GM12878 (cell line): Measurements from ENCODE around the gene TOX4. TPM values are rescaled to one million over a fixed set of nuclear protein-coding genes. Genes with fewer than 3 reads are reported as not detected.

ENCODE experiments used
- CEBPB ChIP-seq, 2 experiments: fragments of 150-350 bp in 1 of 2; IDR thresholded peaks; 2 replicates each; pipeline ENCODE4 v1.6.1; 2012 to 2014; ENCODE audit warnings: low read depth in 2 of 2, low read length in 2 of 2, borderline replicate concordance in 1 of 2, inconsistent platforms in 1 of 2
- CHD1 ChIP-seq: IDR thresholded peaks from 2 replicates; pipeline ENCODE4 v1.6.1; 2012; ENCODE audit warnings: low read depth, low read length, improper control_type of control experiment
- CHD2 ChIP-seq: IDR thresholded peaks from 2 replicates; pipeline ENCODE4 v1.6.1; 2011; ENCODE audit warnings: low read depth, low read length, improper control_type of control experiment, borderline replicate concordance
- CREM ChIP-seq: IDR thresholded peaks from 2 replicates; pipeline ENCODE4 v1.6.1; 2014; ENCODE audit warnings: antibody characterized with exemption, low read depth
- EZH2 ChIP-seq: IDR thresholded peaks from 2 replicates; pipeline ENCODE4 v1.6.1; 2012; ENCODE audit warnings: low read depth, mild to moderate bottlenecking, control low read depth, inconsistent platforms, low read length, borderline replicate concordance; ENCODE audit not compliant: control insufficient read depth
- FOXK2 ChIP-seq: fragments of 450-650 bp; IDR thresholded peaks from 2 replicates; pipeline ENCODE4 v1.6.1; 2017; ENCODE audit warnings: mild to moderate bottlenecking, moderate library complexity
- HSF1 ChIP-seq: fragments of 150-350 bp; IDR thresholded peaks from 2 replicates; pipeline ENCODE4 v1.6.1; 2014; ENCODE audit warnings: mild to moderate bottlenecking, low read depth, low read length
- IKZF2 ChIP-seq, 2 experiments: fragments of 450-650 bp; IDR thresholded peaks; 2 replicates each; pipeline ENCODE4 v1.6.1; 2017; ENCODE audit warnings: mild to moderate bottlenecking in 2 of 2, moderate library complexity in 2 of 2
- KDM1A ChIP-seq: fragments of 200-600 bp; sonication (generic); IDR thresholded peaks from 2 replicates; pipeline ENCODE4 v1.6.1; 2016; ENCODE audit warnings: borderline replicate concordance
- PML ChIP-seq: IDR thresholded peaks from 2 replicates; pipeline ENCODE4 v1.6.1; 2012; ENCODE audit warnings: low read length, inconsistent platforms
- POLR2A ChIP-seq: IDR thresholded peaks from 2 replicates; pipeline ENCODE4 v1.6.1; 2011; ENCODE audit warnings: low read depth, mild to moderate bottlenecking, low read length
- POLR2AphosphoS2 ChIP-seq: IDR thresholded peaks from 2 replicates; pipeline ENCODE4 v1.6.1; 2011; ENCODE audit warnings: low read depth, mild to moderate bottlenecking, low read length, improper control_type of control experiment, moderate library complexity
- POU2F2 ChIP-seq: IDR thresholded peaks from 3 replicates; pipeline ENCODE4 v1.6.1; 2011; ENCODE audit warnings: low read depth, mild to moderate bottlenecking, low read length, borderline replicate concordance
- RAD51 ChIP-seq: fragments of 450-650 bp; IDR thresholded peaks from 2 replicates; pipeline ENCODE4 v1.6.1; 2016; ENCODE audit warnings: moderate library complexity, mild to moderate bottlenecking, inconsistent platforms
- RB1 ChIP-seq: fragments of 450-650 bp; formaldehyde crosslinking; IDR thresholded peaks from 2 replicates; pipeline ENCODE4 v1.6.1; 2017; ENCODE audit warnings: mild to moderate bottlenecking, borderline replicate concordance
- RELB ChIP-seq: fragments of 450-650 bp; IDR thresholded peaks from 2 replicates; pipeline ENCODE4 v1.6.1; 2017; ENCODE audit warnings: low read depth, mild to moderate bottlenecking, moderate library complexity
- SIN3A ChIP-seq: IDR thresholded peaks from 2 replicates; pipeline ENCODE4 v1.6.1; 2012; ENCODE audit warnings: low read depth, low read length, improper control_type of control experiment
- SMAD5 ChIP-seq: IDR thresholded peaks from 2 replicates; pipeline ENCODE4 v1.6.1; 2016; ENCODE audit warnings: antibody characterized with exemption, low read depth
- SP1 ChIP-seq: IDR thresholded peaks from one replicate; pipeline ENCODE4 v1.6.1; 2011; ENCODE audit warnings: low read depth, low read length
- TCF3 ChIP-seq: IDR thresholded peaks from 2 replicates; pipeline ENCODE4 v1.6.1; 2012; ENCODE audit warnings: low read depth, mild to moderate bottlenecking, low read length, borderline replicate concordance; ENCODE audit not compliant: insufficient read depth
- USF1 ChIP-seq: IDR thresholded peaks from 2 replicates; pipeline ENCODE4 v1.6.1; 2011; ENCODE audit warnings: borderline replicate concordance, low read depth, mild to moderate bottlenecking, moderate library complexity, mixed read lengths, low read length; ENCODE audit not compliant: insufficient read depth; ENCODE audit errors: extremely low read length
- YBX1 ChIP-seq: fragments of 450-650 bp; IDR thresholded peaks from 2 replicates; pipeline ENCODE4 v1.6.1; 2016; ENCODE audit warnings: antibody characterized with exemption
- ZNF217 ChIP-seq: fragments of 450-650 bp; IDR thresholded peaks from 2 replicates; pipeline ENCODE4 v1.6.1; 2017; ENCODE audit warnings: antibody characterized with exemption, mild to moderate bottlenecking
- ZZZ3 ChIP-seq: IDR thresholded peaks from 2 replicates; pipeline ENCODE4 v1.6.1; 2011; ENCODE audit warnings: low read depth; ENCODE audit not compliant: control insufficient read depth, insufficient read length
- polyA plus RNA-seq, 11 experiments: library from polyadenylated mRNA; depleted of rRNA in 4 of 11; unstranded in 6 of 11; stranded (reverse) in 5 of 11; fragments of >200 nt; fragmentation: Nextera tagmentation in 4 of 11; fragmentation: Illumina TruSeq in 1 of 11; extraction: Ambion mirVana in 4 of 11; extraction: Trizol in 1 of 11; gene quantifications; 1 replicate in 1 of 11; 2 replicates in 10 of 11; pipeline versions ENCODE4 v1.2.1 to v1.2.3, GENCODE V29; 2011 to 2016; ENCODE audit warnings: inconsistent platforms in 2 of 11, missing spikeins in 2 of 11, low read depth in 1 of 11
- total RNA-seq, 4 experiments: library from RNA; depleted of rRNA in 3 of 4; stranded (reverse); fragments of >200 nt in 3 of 4; fragmentation: Illumina TruSeq in 1 of 4; extraction: Trizol in 1 of 4; gene quantifications; 2 replicates each; pipeline versions ENCODE4 v1.2.1 to v1.2.3, GENCODE V29; 2013 to 2021
- TF ChIP-seq, protein P1 (sequence below): fragments of 450-650 bp; IDR thresholded peaks from 2 replicates; pipeline ENCODE4 v1.6.1; 2018; ENCODE audit warnings: borderline replicate concordance, mild to moderate bottlenecking; ENCODE audit not compliant: partially characterized antibody
- TF ChIP-seq, protein P2 (sequence below): IDR thresholded peaks from 2 replicates; pipeline ENCODE4 v1.6.1; 2011; ENCODE audit warnings: low read depth, low read length, improper control_type of control experiment, borderline replicate concordance

Gene TOX4
- total and polyA plus RNA-seq, 10 of the 15 experiments (the other 5 are each of a cell fraction or from before 2014, with no cell fraction given), result 18.4 to 113 (median 55.2) TPM

GRCh38 chr14:21505012-21505553 is 28.1 kb downstream of the TOX4 start (continued):
- TF ChIP-seq, protein P1, sequence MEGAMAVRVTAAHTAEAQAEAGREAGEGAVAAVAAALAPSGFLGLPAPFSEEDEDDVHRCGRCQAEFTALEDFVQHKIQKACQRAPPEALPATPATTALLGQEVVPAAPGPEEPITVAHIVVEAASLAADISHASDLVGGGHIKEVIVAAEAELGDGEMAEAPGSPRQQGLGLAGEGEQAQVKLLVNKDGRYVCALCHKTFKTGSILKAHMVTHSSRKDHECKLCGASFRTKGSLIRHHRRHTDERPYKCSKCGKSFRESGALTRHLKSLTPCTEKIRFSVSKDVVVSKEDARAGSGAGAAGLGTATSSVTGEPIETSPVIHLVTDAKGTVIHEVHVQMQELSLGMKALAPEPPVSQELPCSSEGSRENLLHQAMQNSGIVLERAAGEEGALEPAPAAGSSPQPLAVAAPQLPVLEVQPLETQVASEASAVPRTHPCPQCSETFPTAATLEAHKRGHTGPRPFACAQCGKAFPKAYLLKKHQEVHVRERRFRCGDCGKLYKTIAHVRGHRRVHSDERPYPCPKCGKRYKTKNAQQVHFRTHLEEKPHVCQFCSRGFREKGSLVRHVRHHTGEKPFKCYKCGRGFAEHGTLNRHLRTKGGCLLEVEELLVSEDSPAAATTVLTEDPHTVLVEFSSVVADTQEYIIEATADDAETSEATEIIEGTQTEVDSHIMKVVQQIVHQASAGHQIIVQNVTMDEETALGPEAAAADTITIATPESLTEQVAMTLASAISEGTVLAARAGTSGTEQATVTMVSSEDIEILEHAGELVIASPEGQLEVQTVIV, result no peak
- TF ChIP-seq TCF3 (no peak), POLR2A (no peak), CHD1 (no peak), YBX1 (no peak), RB1 (no peak), IKZF2 (IDR thresholded peaks at IDR 0.05) (0 out of 4 replicates have a peak, but pooled peaks of 1 of the 2 experiments have one; percentile 19), CREM (no peak), RAD51 (no peak; the same call in 1 of the 2 replicates), EZH2 (no peak), ZZZ3 (no peak), POLR2AphosphoS2 (no peak), HSF1 (no peak), KDM1A (no peak), SIN3A (no peak), POU2F2 (no peak), FOXK2 (no peak), RELB (peak; percentile 56; the same call in 1 of the 2 replicates), PML (no peak), SMAD5 (no peak), ZNF217 (no peak), USF1 (no peak), CEBPB (IDR thresholded peaks at IDR 0.05; ENCODE audit: borderline replicate concordance in 1 of 2, low read depth in 2 of 2, low read length in 2 of 2) (no peak), SP1 (no peak), CHD2 (no peak)
- TF ChIP-seq, protein P2, sequence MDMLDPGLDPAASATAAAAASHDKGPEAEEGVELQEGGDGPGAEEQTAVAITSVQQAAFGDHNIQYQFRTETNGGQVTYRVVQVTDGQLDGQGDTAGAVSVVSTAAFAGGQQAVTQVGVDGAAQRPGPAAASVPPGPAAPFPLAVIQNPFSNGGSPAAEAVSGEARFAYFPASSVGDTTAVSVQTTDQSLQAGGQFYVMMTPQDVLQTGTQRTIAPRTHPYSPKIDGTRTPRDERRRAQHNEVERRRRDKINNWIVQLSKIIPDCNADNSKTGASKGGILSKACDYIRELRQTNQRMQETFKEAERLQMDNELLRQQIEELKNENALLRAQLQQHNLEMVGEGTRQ, result no peak
